Neural cell (in vitro differentiated cells): ENCODE results near the gene DHDH. TPM values are rescaled to one million over a fixed set of nuclear protein-coding genes. Genes with fewer than 3 reads are reported as not detected.

Source experiments
- H2AFZ ChIP-seq: fragments of 200-600, 300-800 bp; sonication (generic), shearing (Covaris generic); 2 replicates; pipeline ENCODE4 v1.6.0; 2014; ENCODE audit warnings: low read depth, mild to moderate bottlenecking, antibody characterized with exemption, low read length, moderate library complexity
- H3F3A ChIP-seq: fragments of 200-600 bp; shearing (Covaris generic); 2 replicates; pipeline ENCODE4 v1.6.1; 2016; ENCODE audit warnings: mild to moderate bottlenecking, moderate library complexity, mixed read lengths, antibody characterized with exemption, low read length; ENCODE audit not compliant: insufficient read depth, poor library complexity, severe bottlenecking
- H3K27ac ChIP-seq: fragments of 200-600, 300-800 bp; sonication (generic), shearing (Covaris generic); 2 replicates; pipeline ENCODE4 v1.5.1; 2014; ENCODE audit warnings: mild to moderate bottlenecking, low read length, moderate library complexity
- H3K27me3 ChIP-seq: fragments of 300-800, 200-600 bp; sonication (generic), shearing (Covaris generic); 2 replicates; pipeline ENCODE4 v1.6.0; 2014; ENCODE audit warnings: mild to moderate bottlenecking, low read depth, low read length, moderate library complexity; ENCODE audit not compliant: insufficient read depth
- H3K36me3 ChIP-seq: fragments of 300-800, 200-600 bp; sonication (generic), shearing (Covaris generic); 2 replicates; pipeline ENCODE4 v1.5.1; 2014; ENCODE audit warnings: mild to moderate bottlenecking, antibody characterized with exemption, low read length, moderate library complexity; ENCODE audit not compliant: insufficient read depth
- H3K4me2 ChIP-seq: fragments of 300-800, 200-600 bp; sonication (generic), shearing (Covaris generic); 2 replicates; pipeline ENCODE4 v1.6.0; 2014; ENCODE audit warnings: mild to moderate bottlenecking, low read length
- H3K4me3 ChIP-seq: fragments of 300-800, 200-600 bp; sonication (generic), shearing (Covaris generic); 2 replicates; pipeline ENCODE4 v1.5.1; 2014; ENCODE audit warnings: mild to moderate bottlenecking, low read length, moderate library complexity
- H3K79me2 ChIP-seq: fragments of 200-600 bp; shearing (Covaris generic); replicated peaks from 2 replicates; pipeline ENCODE4 v1.6.0; 2014; ENCODE audit warnings: mild to moderate bottlenecking, low read length, moderate library complexity; ENCODE audit not compliant: insufficient read depth
- H3K9ac ChIP-seq: fragments of 300-800, 200-600 bp; sonication (generic), shearing (Covaris generic); 2 replicates; pipeline ENCODE4 v1.6.1; 2016; ENCODE audit warnings: mild to moderate bottlenecking, low read length, mixed read lengths
- H3K9me2 ChIP-seq: fragments of 200-600 bp; shearing (Covaris generic); 2 replicates; pipeline ENCODE4 v1.6.1; 2016; ENCODE audit warnings: mild to moderate bottlenecking, low read length, mixed read lengths; ENCODE audit not compliant: insufficient read depth
- H3K9me3 ChIP-seq: fragments of 200-600, 300-800 bp; sonication (generic), shearing (Covaris generic); 2 replicates; pipeline ENCODE4 v1.6.1; 2016; ENCODE audit warnings: mild to moderate bottlenecking, mixed run types, low read length, moderate library complexity, mixed read lengths
- H4K20me1 ChIP-seq: fragments of 200-600 bp; shearing (Covaris generic); 2 replicates; pipeline ENCODE4 v1.6.1; 2016; ENCODE audit warnings: mild to moderate bottlenecking, mixed run types; ENCODE audit not compliant: insufficient read depth
- CTCF ChIP-seq: fragments of 450-650 bp; IDR thresholded peaks from 2 replicates; pipeline ENCODE4 v1.5.1; 2014; ENCODE audit warnings: antibody characterized with exemption, mild to moderate bottlenecking, moderate library complexity; ENCODE audit not compliant: poor library complexity, severe bottlenecking
- EP300 ChIP-seq: fragments of 450-650 bp; conservative IDR thresholded peaks from 2 replicates; pipeline ENCODE4 v1.6.1; 2014; ENCODE audit warnings: antibody characterized with exemption, mild to moderate bottlenecking, moderate library complexity; ENCODE audit not compliant: poor library complexity, severe bottlenecking
- EZH2 ChIP-seq: fragments of 200-600, 300-800 bp; shearing (Covaris generic), sonication (generic); IDR thresholded peaks from 2 replicates; pipeline ENCODE4 v1.6.1; 2014; ENCODE audit warnings: antibody characterized with exemption, low read length, borderline replicate concordance, mild to moderate bottlenecking; ENCODE audit not compliant: insufficient read depth, poor library complexity, severe bottlenecking
- RAD21 ChIP-seq: fragments of 450-650 bp; conservative IDR thresholded peaks from 2 replicates; pipeline ENCODE4 v1.6.1; 2014; ENCODE audit warnings: antibody characterized with exemption, mild to moderate bottlenecking, moderate library complexity
- REST ChIP-seq: IDR thresholded peaks from 2 replicates; pipeline ENCODE4 v1.6.1; 2012; ENCODE audit warnings: borderline replicate concordance
- SMC3 ChIP-seq: fragments of 450-650 bp; conservative IDR thresholded peaks from 2 replicates; pipeline ENCODE4 v1.6.1; 2014; ENCODE audit warnings: antibody characterized with exemption, mild to moderate bottlenecking, moderate library complexity; ENCODE audit not compliant: poor library complexity
- TAF1 ChIP-seq: IDR thresholded peaks from 2 replicates; pipeline ENCODE4 v1.6.1; 2012; ENCODE audit warnings: low read depth
- polyA plus RNA-seq: library from polyadenylated mRNA; depleted of rRNA; stranded (reverse); fragments of >200 nt; gene quantifications from 2 replicates; pipeline ENCODE4 v1.2.3, GENCODE V29; 2014

DHDH gene
- polyA plus RNA-seq, 1 donor from 2014 or later: 4.8 TPM

GRCh38 chr19:48970139-48970766 is 36.8 kb downstream of the DHDH start:
- TF ChIP-seq EZH2 (no peak), EP300 (no peak)
- Histone ChIP-seq H3K36me3 (peaks cover 5% of the 10 kb centered on the region), H3K9ac (no peak overlapping the region), H3K9me3 (no peaks in the 10 kb centered on the region), H3K27me3 (no peaks in the 10 kb centered on the region), H3K9me2 (no peaks in the 10 kb centered on the region), H3K4me3 (no peak overlapping the region), H3K27ac (no peak overlapping the region), H4K20me1 (no peaks in the 10 kb centered on the region), H2AFZ (no peak overlapping the region), H3F3A (no peaks in the 10 kb centered on the region), H3K79me2 (peaks cover 6% of the 10 kb centered on the region), H3K4me2 (no peak overlapping the region)

GRCh38 chr19:48970923-48971395 is 37.5 kb downstream of the DHDH start:
- Histone ChIP-seq H3K27me3 (no peaks in the 10 kb centered on the region), H3K9me3 (no peaks in the 10 kb centered on the region), H3F3A (no peaks in the 10 kb centered on the region), H3K27ac (no peak overlapping the region), H3K36me3 (peaks cover 5% of the 10 kb centered on the region), H3K4me3 (no peak overlapping the region), H3K9ac (no peak overlapping the region), H3K9me2 (no peaks in the 10 kb centered on the region), H3K4me2 (no peak overlapping the region), H3K79me2 (peaks cover 6% of the 10 kb centered on the region), H2AFZ (no peak overlapping the region), H4K20me1 (no peaks in the 10 kb centered on the region)
- TF ChIP-seq CTCF (peak; percentile 83), TAF1 (no peak), RAD21 (peak; percentile 79), SMC3 (peak; percentile 80), EP300 (no peak)

- Histone ChIP-seq H3K4me2 (no peak overlapping the region), H4K20me1 (no peaks in the 10 kb centered on the region), H3K4me3 (no peak overlapping the region), H3K27me3 (no peaks in the 10 kb centered on the region), H3K9ac (no peak overlapping the region), H3K9me2 (no peaks in the 10 kb centered on the region), H3K36me3 (peaks cover 3% of the 10 kb centered on the region), H2AFZ (no peak overlapping the region), H3K9me3 (no peaks in the 10 kb centered on the region), H3K79me2 (no peaks in the 10 kb centered on the region), H3K27ac (no peak overlapping the region), H3F3A (no peaks in the 10 kb centered on the region)
- TF ChIP-seq REST (no peak), EP300 (no peak), EZH2 (no peak)
Measured at GRCh38 chr19:48975947-48976847, 42.7 kb downstream of the DHDH start.
